Ovary (tissue), 3 donors: Measurements from ENCODE around the gene RUNX1.

Experiments
- POLR2A ChIP-seq: fragments of 450-650 bp; IDR thresholded peaks from one replicate; pipeline ENCODE4 v1.6.1; 2017; ENCODE audit warnings: antibody characterized with exemption, mild to moderate bottlenecking, moderate library complexity
- TF ChIP-seq, protein P1 (sequence below), 3 donors: fragments of 450-650 bp in 2 of 3; fragments of 200-600 bp in 1 of 3; IDR thresholded peaks; one replicate each; pipeline versions ENCODE4 v1.5.1 to v1.8.0; 2016 to 2022; ENCODE audit warnings: antibody characterized with exemption in 3 of 3, mild to moderate bottlenecking in 1 of 3
- donor health status: DM: no; HTN: no; CAD: no.

DNA sequence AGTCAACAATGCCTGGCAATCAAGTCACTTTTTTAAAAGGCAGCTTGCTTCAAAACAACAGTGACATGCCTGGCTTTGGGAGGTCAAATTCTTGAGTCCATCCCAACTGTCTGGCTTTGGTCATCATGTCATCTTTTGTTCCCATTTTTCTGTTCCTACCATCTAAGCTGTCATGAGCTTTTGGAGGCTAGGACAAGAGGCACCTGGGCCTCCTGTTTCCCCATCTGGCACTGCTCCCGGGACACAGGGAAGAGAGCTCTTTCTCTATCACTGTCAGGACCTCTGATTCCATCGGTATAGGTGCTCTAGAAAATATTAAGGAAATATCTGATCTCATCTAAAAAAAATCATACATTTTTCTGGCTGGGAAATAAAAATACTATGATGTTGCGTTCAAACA is 224.0 kb downstream of the RUNX1 start:
- TF ChIP-seq, protein P1, sequence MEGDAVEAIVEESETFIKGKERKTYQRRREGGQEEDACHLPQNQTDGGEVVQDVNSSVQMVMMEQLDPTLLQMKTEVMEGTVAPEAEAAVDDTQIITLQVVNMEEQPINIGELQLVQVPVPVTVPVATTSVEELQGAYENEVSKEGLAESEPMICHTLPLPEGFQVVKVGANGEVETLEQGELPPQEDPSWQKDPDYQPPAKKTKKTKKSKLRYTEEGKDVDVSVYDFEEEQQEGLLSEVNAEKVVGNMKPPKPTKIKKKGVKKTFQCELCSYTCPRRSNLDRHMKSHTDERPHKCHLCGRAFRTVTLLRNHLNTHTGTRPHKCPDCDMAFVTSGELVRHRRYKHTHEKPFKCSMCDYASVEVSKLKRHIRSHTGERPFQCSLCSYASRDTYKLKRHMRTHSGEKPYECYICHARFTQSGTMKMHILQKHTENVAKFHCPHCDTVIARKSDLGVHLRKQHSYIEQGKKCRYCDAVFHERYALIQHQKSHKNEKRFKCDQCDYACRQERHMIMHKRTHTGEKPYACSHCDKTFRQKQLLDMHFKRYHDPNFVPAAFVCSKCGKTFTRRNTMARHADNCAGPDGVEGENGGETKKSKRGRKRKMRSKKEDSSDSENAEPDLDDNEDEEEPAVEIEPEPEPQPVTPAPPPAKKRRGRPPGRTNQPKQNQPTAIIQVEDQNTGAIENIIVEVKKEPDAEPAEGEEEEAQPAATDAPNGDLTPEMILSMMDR (IDR thresholded peaks at IDR 0.05), result no peak
- no peak for TF ChIP-seq POLR2A
